HG03108 (cell line): ENCODE results near the gene SYNDIG1L.
A peak's percentile ranks its signal among the peaks of the same experiment; 100 is the strongest.
"Not testable (repeated sequence)": the region's sequence is repeated elsewhere in the genome, so short reads cannot be mapped to it uniquely, and the experiment has no call there.

Experiments used
- ATAC-seq: cut with Tn5 transposase; IDR thresholded peaks from one replicate; pipeline ENCODE4 v1.9.1; 2021; ENCODE audit warnings: moderate library complexity; ENCODE audit not compliant: unreplicated experiment

Gene SYNDIG1L

GRCh38 chr14:74426202-74426582, at the start of gene SYNDIG1L:
Gene SYNDIG1L (minus strand): TSS chr14:74426210. CDS start chr14:74409744, 16,466 bp downstream.
- no peak for ATAC-seq

- ATAC-seq = no peak
These were observed 49.7 kb upstream of the SYNDIG1L start for GRCh38 chr14:74475678-74476077.

GRCh38 chr14:74474376-74474775, 48.4 kb upstream of the SYNDIG1L start:
- no peak for ATAC-seq

- ATAC-seq = no peak
These were observed 46.6 kb upstream of the SYNDIG1L start for GRCh38 chr14:74472601-74473000.

GRCh38 chr14:74469548-74470518, 43.8 kb upstream of the SYNDIG1L start:
- ATAC-seq = no peak

GRCh38 chr14:74468513-74468912, 42.5 kb upstream of the SYNDIG1L start:
- ATAC-seq = no peak

- no peak for ATAC-seq
These were observed 39.3 kb upstream of the SYNDIG1L start for GRCh38 chr14:74465335-74465734.

GRCh38 chr14:74464785-74465184, 38.8 kb upstream of the SYNDIG1L start:
- no peak for ATAC-seq

- no peak for ATAC-seq
These were observed 37.7 kb upstream of the SYNDIG1L start for GRCh38 chr14:74463697-74464096.

- ATAC-seq = no peak
These were observed 37.0 kb upstream of the SYNDIG1L start for GRCh38 chr14:74462993-74463392.

GRCh38 chr14:74459976-74460375, 34.0 kb upstream of the SYNDIG1L start:
- no peak for ATAC-seq

- ATAC-seq = peak; percentile 54
These were observed 33.4 kb upstream of the SYNDIG1L start for GRCh38 chr14:74459289-74459946.

- ATAC-seq = no peak
These were observed 31.5 kb upstream of the SYNDIG1L start for GRCh38 chr14:74457565-74457895.

- no peak for ATAC-seq
These were observed 30.9 kb upstream of the SYNDIG1L start for GRCh38 chr14:74456684-74457564.

- ATAC-seq = not testable (repeated sequence)
These were observed 28.4 kb upstream of the SYNDIG1L start for GRCh38 chr14:74454397-74454796.

- no peak for ATAC-seq
These were observed 18.9 kb upstream of the SYNDIG1L start for GRCh38 chr14:74444866-74445265.

- no peak for ATAC-seq
These were observed 16.7 kb upstream of the SYNDIG1L start for GRCh38 chr14:74442757-74443156.

- no peak for ATAC-seq
These were observed 15.1 kb upstream of the SYNDIG1L start for GRCh38 chr14:74441113-74441512.

GRCh38 chr14:74438351-74438915, 12.4 kb upstream of the SYNDIG1L start:
- no peak for ATAC-seq

GRCh38 chr14:74437496-74438053, 11.6 kb upstream of the SYNDIG1L start:
- ATAC-seq = no peak

- ATAC-seq = no peak
These were observed 8.3 kb upstream of the SYNDIG1L start for GRCh38 chr14:74434294-74434693.
